Lung (tissue), 12 donors: ENCODE measurements around the gene PARD3. TPM values are rescaled to one million over a fixed set of nuclear protein-coding genes. Genes with fewer than 3 reads are reported as not detected.
"Not testable (repeated sequence)": the region's sequence is repeated elsewhere in the genome, so short reads cannot be mapped to it uniquely, and the experiment has no call there.

Experiments used
- ATAC-seq: fragments of 200-7000 bp; cut with Tn5 transposase; one replicate; pipeline ENCODE4 v1.9.1; 2020; ENCODE audit warnings: moderate number of reproducible peaks; ENCODE audit not compliant: insufficient read depth, low FRiP score
- DNase-seq, 3 donors: peaks; one replicate each; pipeline ENCODE4 v3.0.0-alpha.2; 2013 to 2017
- H3K27ac ChIP-seq, 2 donors: one replicate each; pipeline ENCODE4 v1.5.1; 2013; ENCODE audit warnings: mild to moderate bottlenecking in 2 of 2, moderate library complexity in 2 of 2, control low read depth in 1 of 2, inconsistent platforms in 1 of 2, low read depth in 1 of 2, low read length in 1 of 2
- H3K27me3 ChIP-seq, 3 donors: one replicate each; pipeline ENCODE4 v1.5.1; 2013; ENCODE audit warnings: low read length in 2 of 3; ENCODE audit not compliant: control insufficient read depth in 3 of 3, insufficient read depth in 3 of 3
- H3K36me3 ChIP-seq, 4 donors: one replicate each; pipeline ENCODE4 v1.5.1; 2013; ENCODE audit warnings: low read length in 4 of 4, mild to moderate bottlenecking in 1 of 4, moderate library complexity in 1 of 4; ENCODE audit not compliant: control insufficient read depth in 4 of 4, insufficient read depth in 4 of 4
- H3K4me1 ChIP-seq, 5 donors: one replicate each; pipeline ENCODE4 v1.5.1; 2013; ENCODE audit warnings: low read length in 5 of 5, mild to moderate bottlenecking in 2 of 5, moderate library complexity in 1 of 5; ENCODE audit not compliant: control insufficient read depth in 5 of 5, insufficient read depth in 5 of 5
- H3K4me3 ChIP-seq: one replicate; pipeline ENCODE4 v1.5.1; 2013; ENCODE audit warnings: mild to moderate bottlenecking, control low read depth, moderate library complexity
- H3K9ac ChIP-seq, 2 donors: one replicate each; pipeline ENCODE4 v1.5.1; 2013; ENCODE audit warnings: low read length in 2 of 2, control low read depth in 1 of 2; ENCODE audit not compliant: insufficient read depth in 1 of 2
- H3K9me3 ChIP-seq, 4 donors: one replicate each; pipeline ENCODE4 v1.5.1; 2013; ENCODE audit warnings: low read length in 3 of 4, mild to moderate bottlenecking in 1 of 4, moderate library complexity in 1 of 4; ENCODE audit not compliant: control insufficient read depth in 4 of 4, insufficient read depth in 3 of 4
- CTCF ChIP-seq: IDR thresholded peaks from 2 replicates; pipeline ENCODE4 v1.5.1; 2012; ENCODE audit warnings: mild to moderate bottlenecking; ENCODE audit errors: control extremely low read depth, extremely low read depth
- WGBS, 2 donors: extraction: QIAGEN DNeasy Blood & Tissue Kit; methylation state at CpG; one replicate each; pipeline ENCODE4 v1.1.7; 2013; 5-methylcytosine and 5-hydroxymethylcytosine counted together
- polyA plus RNA-seq, 2 donors: library from polyadenylated mRNA; stranded (reverse); fragments of 200-250 nt; gene quantifications; one replicate each; pipeline ENCODE4 v1.2.1, GENCODE V29; 2013
- total RNA-seq, 2 donors: library from RNA; depleted of rRNA in 1 of 2; stranded (reverse); fragments of >200 nt in 1 of 2; gene quantifications; one replicate each; pipeline ENCODE4 v1.2.1, GENCODE V29; 2014 to 2021
- donor health status: control.
- donor health status: control.
- donor health status: Bipolar disorder and iron deficiency.
- donor health status: healthy.
- donor health status: DM: yes; HTN: yes; CAD: no.

PARD3 gene
- total and polyA plus RNA-seq, 4 donors = 10.3 to 69.2 (median 27.6) TPM

- ATAC-seq, H3K36me3 ChIP-seq, H3K27me3 ChIP-seq, H3K9me3 ChIP-seq, H3K4me1 ChIP-seq, H3K4me3 ChIP-seq, H3K9ac ChIP-seq, H3K27ac ChIP-seq, DNase-seq: not testable (repeated sequence)
- WGBS, 2 donors = 96% methylated on average over 34 to 45 of the region's 45 CpGs
Measured at GRCh38 chr10:34352599-34353204, 462.4 kb downstream of the PARD3 start.

- Histone ChIP-seq H3K27me3 (no peaks in the 10 kb centered on the region), H3K27ac (no peak overlapping the region), H3K36me3 (peaks cover 0 to 6% (median 3%) of the 10 kb centered on the region in 4 donors), H3K4me1 (peaks cover 0 to 4% (median 0%) of the 10 kb centered on the region in 5 donors), H3K4me3 (no peak overlapping the region), H3K9ac (no peak overlapping the region), H3K9me3 (peaks cover 0 to 4% (median 0%) of the 10 kb centered on the region in 4 donors)
- DNase-seq = no peak
- ATAC-seq = no peak
- no peak for TF ChIP-seq CTCF
- 90% methylated on average over 3 of the region's 3 CpGs for WGBS, 2 donors
Measured at GRCh38 chr10:34351161-34351560, 463.9 kb downstream of the PARD3 start.

GRCh38 chr10:34348917-34349485, 466.1 kb downstream of the PARD3 start:
- Histone ChIP-seq H3K9me3 (no peaks in the 10 kb centered on the region), H3K36me3 (peaks cover 0 to 5% (median 3%) of the 10 kb centered on the region in 4 donors), H3K4me3 (no peak overlapping the region), H3K27ac (no peak overlapping the region), H3K27me3 (no peaks in the 10 kb centered on the region), H3K9ac (no peak overlapping the region), H3K4me1 (peaks cover 0 to 4% (median 0%) of the 10 kb centered on the region in 5 donors)
- 93 to 95% methylated on average over 7 of the region's 7 CpGs for WGBS, 2 donors
- DNase-seq (no peak), ATAC-seq (no peak)
- TF ChIP-seq CTCF = no peak

GRCh38 chr10:34348021-34348420, 467.1 kb downstream of the PARD3 start:
- Histone ChIP-seq H3K9me3 (no peaks in the 10 kb centered on the region), H3K4me3 (no peak overlapping the region), H3K27ac (no peak overlapping the region), H3K27me3 (no peaks in the 10 kb centered on the region), H3K36me3 (peaks cover 0 to 5% (median 3%) of the 10 kb centered on the region in 4 donors), H3K4me1 (peaks cover 0 to 4% (median 0%) of the 10 kb centered on the region in 5 donors), H3K9ac (no peak overlapping the region)
- no peak for TF ChIP-seq CTCF
- 95 to 97% methylated on average over 6 of the region's 6 CpGs for WGBS, 2 donors
- no peak for ATAC-seq
- no peak for DNase-seq
